ENCODE data around the gene GIPC1.
"Not testable (repeated sequence)": the region's sequence is repeated elsewhere in the genome, so short reads cannot be mapped to it uniquely, and the experiment has no call there.

The GIPC1 gene

GRCh38 chr19:14517446-14517839 is 21.5 kb upstream of the GIPC1 start:
- DNase-seq = no peak

GRCh38 chr19:14516746-14517438 is 21.0 kb upstream of the GIPC1 start:
- no peak for DNase-seq

GRCh38 chr19:14516048-14516534 is 20.2 kb upstream of the GIPC1 start:
- DNase-seq = no peak

GRCh38 chr19:14515501-14516047 is 19.6 kb upstream of the GIPC1 start:
- no peak for DNase-seq

- no peak for DNase-seq
Observed at GRCh38 chr19:14514215-14514863, 18.4 kb upstream of the GIPC1 start.

- no peak for DNase-seq
Observed at GRCh38 chr19:14512406-14512961, 16.6 kb upstream of the GIPC1 start.

- no peak for DNase-seq
Observed at GRCh38 chr19:14511229-14511593, 15.3 kb upstream of the GIPC1 start.

GRCh38 chr19:14510311-14511228 is 14.6 kb upstream of the GIPC1 start:
- no peak for DNase-seq

GRCh38 chr19:14507704-14508542 is 12.0 kb upstream of the GIPC1 start:
- no peak for DNase-seq

GRCh38 chr19:14505488-14506239 is 9.7 kb upstream of the GIPC1 start:
- no peak for DNase-seq

GRCh38 chr19:14504575-14504974 is 8.6 kb upstream of the GIPC1 start:
- not testable (repeated sequence) for DNase-seq

GRCh38 chr19:14503285-14503684 is 7.4 kb upstream of the GIPC1 start:
- DNase-seq = no peak

- DNase-seq = no peak
Observed at GRCh38 chr19:14502334-14503092, 6.6 kb upstream of the GIPC1 start.

GRCh38 chr19:14497228-14497921 is 1.4 kb upstream of the GIPC1 start:
- no peak for DNase-seq

GRCh38 chr19:14496834-14497227 is 904 bp upstream of the GIPC1 start:
- DNase-seq = no peak

- no peak for DNase-seq
Observed at GRCh38 chr19:14495672-14496028, 277 bp downstream of the GIPC1 start.

- DNase-seq = no peak
Observed at GRCh38 chr19:14494910-14495671, 836 bp downstream of the GIPC1 start.

- DNase-seq = no peak
Observed at GRCh38 chr19:14494411-14494810, 1.5 kb downstream of the GIPC1 start.

GRCh38 chr19:14492756-14493337 is 3.1 kb downstream of the GIPC1 start:
- DNase-seq = no peak
